HUES48 (cell line): ENCODE measurements around the gene PRKCE.
"Not testable (repeated sequence)": the region's sequence is repeated elsewhere in the genome, so short reads cannot be mapped to it uniquely, and the experiment has no call there.

Source experiments
- H3K27ac ChIP-seq: one replicate; pipeline ENCODE4 v1.7.0; 2013; ENCODE audit warnings: low read depth, low read length, inconsistent platforms
- H3K27me3 ChIP-seq: 2 replicates; pipeline ENCODE4 v1.6.1; 2013; ENCODE audit warnings: mild to moderate bottlenecking, low read length; ENCODE audit not compliant: control insufficient read depth, insufficient read depth
- H3K36me3 ChIP-seq: 2 replicates; pipeline ENCODE4 v1.6.1; 2013; ENCODE audit warnings: low read length; ENCODE audit not compliant: control insufficient read depth, insufficient read depth
- H3K4me1 ChIP-seq: 2 replicates; pipeline ENCODE4 v1.6.1; 2013; ENCODE audit warnings: mild to moderate bottlenecking, low read length; ENCODE audit not compliant: control insufficient read depth, insufficient read depth
- H3K4me3 ChIP-seq: 2 replicates; pipeline ENCODE4 v1.5.1; 2013; ENCODE audit warnings: mild to moderate bottlenecking, low read depth, low read length
- H3K9ac ChIP-seq: 2 replicates; pipeline ENCODE4 v1.6.1; 2013; ENCODE audit warnings: mild to moderate bottlenecking, low read depth, low read length, moderate library complexity
- H3K9me3 ChIP-seq: 2 replicates; pipeline ENCODE4 v1.6.1; 2013; ENCODE audit warnings: low read length; ENCODE audit not compliant: control insufficient read depth, insufficient read depth

Gene PRKCE

DNA sequence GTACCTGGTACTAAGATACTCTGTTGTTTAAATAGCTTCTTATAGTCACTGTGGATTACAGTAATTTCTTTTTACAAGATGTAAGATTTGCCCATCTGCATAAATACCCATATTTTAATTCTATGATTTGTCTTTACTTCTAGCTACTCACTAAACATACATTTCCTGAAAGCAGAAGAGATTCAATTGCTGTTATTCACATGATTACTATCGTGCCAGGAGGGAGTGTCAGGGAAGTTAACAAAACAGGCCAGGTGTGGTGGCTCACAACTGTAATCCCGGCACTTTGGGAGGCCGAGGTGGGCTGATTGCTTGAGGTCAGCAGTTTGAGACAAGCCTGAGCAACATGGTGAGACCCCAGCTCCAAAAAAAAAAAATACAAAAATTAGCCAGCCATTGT lies 33.8 kb downstream of the PRKCE start:
- Histone ChIP-seq H3K9me3 (no peaks in the 10 kb centered on the region), H3K4me1 (no peaks in the 10 kb centered on the region), H3K4me3 (no peak overlapping the region), H3K9ac (no peak overlapping the region), H3K27ac (no peak overlapping the region), H3K36me3 (no peaks in the 10 kb centered on the region), H3K27me3 (no peaks in the 10 kb centered on the region)

DNA sequence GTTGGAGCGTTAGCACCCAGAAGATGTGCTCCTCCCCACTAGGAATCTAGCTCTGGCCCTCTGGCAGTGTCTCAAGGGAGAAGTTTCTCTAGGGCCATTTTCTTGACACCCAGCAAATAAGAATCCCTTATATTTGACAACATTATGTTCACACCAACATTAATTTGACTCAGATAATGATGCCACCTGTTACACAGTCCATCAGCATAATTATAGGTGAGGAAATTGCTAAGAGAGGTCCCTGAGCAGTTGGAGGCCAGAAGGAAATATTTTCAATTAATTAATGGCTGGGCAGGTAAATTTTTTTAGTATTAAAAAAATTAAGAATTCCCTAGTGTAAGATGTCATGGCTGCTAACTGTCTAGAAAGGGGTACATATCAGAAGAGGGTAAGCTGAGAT lies 36.5 kb downstream of the PRKCE start:
- H3K9ac ChIP-seq = no peak overlapping the region
- H3K4me3 ChIP-seq = no peak overlapping the region

DNA sequence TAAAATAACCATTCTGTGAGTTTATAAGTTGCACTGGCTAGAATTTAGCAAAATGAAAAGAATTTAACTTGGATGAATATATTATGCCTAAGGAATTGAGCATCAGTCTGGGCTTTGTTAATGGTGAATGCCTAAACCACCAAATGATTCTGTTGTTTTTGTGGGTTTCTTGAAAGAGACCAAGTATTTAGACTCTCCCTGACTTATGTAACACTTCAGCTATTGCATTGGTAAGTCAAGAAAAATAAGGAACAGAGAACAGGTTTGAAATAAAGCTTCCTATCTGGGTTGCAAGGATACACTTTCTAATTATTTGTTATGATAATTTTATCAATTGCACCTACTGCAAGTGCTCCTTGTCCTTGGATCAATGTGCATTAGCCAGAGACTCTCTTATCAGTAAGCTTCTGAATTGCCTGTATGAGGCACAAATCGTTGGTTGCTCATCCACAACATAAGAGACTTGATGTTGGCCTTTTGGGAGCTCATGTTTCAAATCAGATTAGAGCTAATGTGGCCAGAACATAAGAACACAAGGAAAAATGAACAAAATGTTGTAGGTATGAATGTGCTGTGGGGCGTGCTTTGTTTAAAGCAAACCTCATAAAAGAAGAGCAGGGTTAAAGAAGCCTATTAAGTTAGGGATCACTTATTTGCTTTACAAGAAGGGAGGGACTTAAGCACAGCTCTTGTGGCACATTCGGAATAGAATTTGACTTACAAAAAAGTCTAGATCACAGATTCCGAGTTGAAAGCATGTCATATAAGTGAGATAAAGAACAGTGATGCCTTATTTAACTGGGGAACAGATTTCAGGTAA lies 37.2 kb downstream of the PRKCE start:
- Histone ChIP-seq H3K27me3 (no peaks in the 10 kb centered on the region), H3K27ac (no peak overlapping the region), H3K9me3 (no peaks in the 10 kb centered on the region), H3K36me3 (no peaks in the 10 kb centered on the region), H3K4me3 (no peak overlapping the region), H3K9ac (no peak overlapping the region), H3K4me1 (no peaks in the 10 kb centered on the region)

More for the DNA sequence above, 36.5 kb downstream of the PRKCE start:
- no peaks in the 10 kb centered on the region for H3K9me3 ChIP-seq
- H3K4me1 ChIP-seq = no peaks in the 10 kb centered on the region
- no peaks in the 10 kb centered on the region for H3K36me3 ChIP-seq
- no peaks in the 10 kb centered on the region for H3K27me3 ChIP-seq
- H3K27ac ChIP-seq = no peak overlapping the region

DNA sequence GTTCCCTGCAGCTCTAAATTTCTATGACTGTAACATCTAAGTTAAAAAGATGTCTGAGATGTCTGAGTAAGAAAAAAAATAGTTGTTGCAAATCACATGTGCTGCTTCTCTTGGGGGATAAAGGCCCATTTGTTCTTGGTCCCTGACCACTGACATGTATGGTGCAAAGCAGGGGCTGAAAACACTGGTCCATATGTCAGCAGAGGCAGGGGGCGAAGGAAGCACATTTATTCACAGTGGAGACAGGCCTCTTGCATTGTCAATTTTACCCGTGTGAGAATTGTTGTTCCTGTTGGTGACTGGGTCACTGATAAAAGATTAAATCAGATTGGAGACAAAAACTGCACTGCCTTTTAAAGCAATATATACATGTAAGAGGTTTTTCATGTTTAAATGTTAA lies 38.8 kb downstream of the PRKCE start:
- no peak overlapping the region for H3K4me3 ChIP-seq
- H3K4me1 ChIP-seq = no peaks in the 10 kb centered on the region
- no peaks in the 10 kb centered on the region for H3K27me3 ChIP-seq
- H3K9ac ChIP-seq = no peak overlapping the region
- H3K9me3 ChIP-seq = no peaks in the 10 kb centered on the region
- no peak overlapping the region for H3K27ac ChIP-seq
- no peaks in the 10 kb centered on the region for H3K36me3 ChIP-seq

DNA sequence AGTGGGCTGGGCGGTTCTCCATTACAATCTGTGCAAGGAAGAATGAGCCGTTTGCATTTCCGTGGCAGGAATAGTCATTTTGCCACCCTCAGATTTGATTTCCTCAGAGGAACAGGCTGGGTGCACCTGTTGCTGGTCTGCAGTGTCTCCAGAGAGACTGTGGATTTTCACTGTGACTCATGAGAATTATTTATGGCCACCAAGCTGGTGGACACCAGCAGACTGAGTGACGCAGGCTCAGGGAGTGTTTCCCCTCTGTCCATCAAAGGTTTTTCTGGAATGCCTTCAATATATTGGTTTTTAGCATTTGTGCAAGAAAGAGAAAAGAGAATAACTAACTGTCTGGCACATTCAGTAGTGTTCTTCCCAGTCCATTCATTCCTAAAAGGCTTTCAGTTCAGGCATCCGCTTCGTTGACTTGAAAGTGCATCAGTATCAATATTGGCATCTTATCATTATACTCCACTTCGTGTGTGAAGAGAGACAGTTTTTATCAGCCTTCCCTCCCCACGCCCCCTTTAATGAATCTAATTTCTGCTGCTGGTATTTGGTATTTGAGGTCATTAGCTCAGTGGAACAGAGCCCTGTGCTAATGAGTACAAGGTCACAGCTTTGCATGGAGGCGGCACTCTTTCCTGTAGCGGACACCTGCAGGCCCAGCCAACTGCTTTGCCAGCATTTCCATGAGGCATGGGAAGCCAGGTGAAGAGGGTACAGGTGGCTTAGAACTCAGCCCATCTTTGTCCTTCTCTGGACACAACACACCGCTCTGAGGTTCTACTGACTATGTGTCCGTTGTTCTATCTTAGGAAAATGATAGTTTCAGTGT lies 39.9 kb downstream of the PRKCE start:
- no peaks in the 10 kb centered on the region for H3K36me3 ChIP-seq
- H3K4me3 ChIP-seq = no peak overlapping the region
- H3K27ac ChIP-seq = no peak overlapping the region

DNA sequence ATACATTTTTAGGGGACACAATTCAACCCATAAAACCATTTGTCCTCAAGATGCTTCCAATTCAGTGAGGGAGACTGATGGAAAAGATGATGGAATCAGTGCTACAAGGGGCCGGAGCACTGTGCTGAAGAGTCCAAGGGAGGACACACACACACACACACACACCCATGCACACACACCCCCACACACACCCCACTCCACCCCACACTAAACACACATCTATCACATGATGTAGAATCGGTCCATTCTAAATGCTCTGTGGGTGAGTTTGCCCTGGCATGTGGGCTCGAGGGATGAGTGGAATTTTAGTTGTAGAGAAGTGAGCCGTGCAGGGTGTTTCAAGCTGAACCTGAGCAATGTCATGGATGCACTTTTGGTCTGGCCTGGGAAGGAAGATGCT lies 41.1 kb downstream of the PRKCE start:
- no peaks in the 10 kb centered on the region for H3K36me3 ChIP-seq
- H3K27ac ChIP-seq = no peak overlapping the region
- no peak overlapping the region for H3K9ac ChIP-seq
- no peak overlapping the region for H3K4me3 ChIP-seq
- no peaks in the 10 kb centered on the region for H3K9me3 ChIP-seq
- no peaks in the 10 kb centered on the region for H3K4me1 ChIP-seq
- no peaks in the 10 kb centered on the region for H3K27me3 ChIP-seq

More for the DNA sequence above, 39.9 kb downstream of the PRKCE start:
- Histone ChIP-seq H3K9me3 (no peaks in the 10 kb centered on the region), H3K4me1 (no peaks in the 10 kb centered on the region), H3K27me3 (no peaks in the 10 kb centered on the region), H3K9ac (no peak overlapping the region)

DNA sequence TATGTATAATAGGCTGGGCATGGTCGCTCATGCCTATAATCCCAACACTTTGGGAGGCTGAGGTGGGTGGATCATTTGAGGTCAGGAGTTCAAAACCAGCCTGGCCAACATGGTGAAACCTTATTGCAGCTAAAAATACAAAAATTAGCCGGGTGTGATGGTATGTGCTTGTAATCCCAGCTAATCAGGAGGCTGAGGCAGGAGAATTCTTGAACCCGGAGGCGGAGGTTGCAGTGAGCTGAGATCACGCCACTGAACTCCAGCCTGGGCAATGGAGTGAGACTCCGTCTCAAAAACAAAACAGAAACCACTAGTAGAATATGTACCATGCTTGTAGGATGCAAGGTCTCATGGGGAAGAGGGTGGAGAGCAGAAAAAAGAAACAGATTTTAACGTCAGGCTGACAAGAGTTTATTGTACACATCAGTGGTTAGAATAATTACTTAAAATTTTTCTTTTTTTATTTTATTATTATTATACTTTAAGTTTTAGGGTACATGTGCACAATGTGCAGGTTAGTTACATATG lies 44.1 kb downstream of the PRKCE start:
- H3K36me3 ChIP-seq, H3K4me3 ChIP-seq, H3K9me3 ChIP-seq, H3K27me3 ChIP-seq, H3K4me1 ChIP-seq, H3K9ac ChIP-seq, H3K27ac ChIP-seq: not testable (repeated sequence)

DNA sequence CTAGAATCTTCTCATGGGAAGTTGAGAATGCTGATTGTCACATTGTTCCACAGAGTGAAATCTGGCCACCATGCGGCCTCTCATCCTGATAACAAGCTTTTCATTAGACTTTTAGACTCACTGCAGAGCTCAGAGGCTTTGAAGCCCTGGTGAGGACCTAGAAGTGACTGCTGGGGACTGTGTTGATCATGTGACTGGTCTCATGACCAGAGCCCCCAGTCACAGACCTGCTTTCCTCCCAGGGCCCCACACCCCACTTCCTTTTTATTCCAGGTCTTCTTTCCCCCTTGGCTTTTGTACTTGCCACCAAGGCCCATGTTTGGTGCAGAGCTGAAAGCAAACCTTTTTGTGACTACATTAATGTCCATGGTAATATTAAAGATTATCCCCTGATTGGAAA lies 45.2 kb downstream of the PRKCE start:
- H3K4me3 ChIP-seq = no peak overlapping the region
- no peak overlapping the region for H3K9ac ChIP-seq
- H3K27me3 ChIP-seq = no peaks in the 10 kb centered on the region
- no peaks in the 10 kb centered on the region for H3K9me3 ChIP-seq
- no peaks in the 10 kb centered on the region for H3K36me3 ChIP-seq
- no peak overlapping the region for H3K27ac ChIP-seq
- no peaks in the 10 kb centered on the region for H3K4me1 ChIP-seq

DNA sequence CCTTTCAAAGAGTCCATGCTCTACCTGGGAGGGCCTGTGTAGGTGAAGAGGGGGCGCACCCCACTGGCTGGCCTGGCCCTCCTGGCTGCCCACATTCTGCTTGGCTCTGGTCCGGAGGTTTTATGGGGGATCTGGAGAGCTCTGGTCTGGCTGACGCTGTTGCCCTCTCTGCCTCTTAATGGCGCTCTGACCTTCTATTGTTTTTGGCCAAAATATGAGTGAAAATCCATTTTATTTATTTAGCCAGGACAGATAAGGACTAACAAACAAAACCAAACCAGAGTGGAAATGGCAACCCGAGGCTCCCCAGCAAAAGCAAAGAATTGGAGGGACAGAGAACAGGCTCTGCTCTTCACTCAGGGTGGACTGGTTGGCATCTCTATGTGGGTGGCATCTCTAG lies 45.7 kb downstream of the PRKCE start:
- Histone ChIP-seq H3K4me1 (no peaks in the 10 kb centered on the region), H3K27me3 (no peaks in the 10 kb centered on the region), H3K9ac (no peak overlapping the region)

DNA sequence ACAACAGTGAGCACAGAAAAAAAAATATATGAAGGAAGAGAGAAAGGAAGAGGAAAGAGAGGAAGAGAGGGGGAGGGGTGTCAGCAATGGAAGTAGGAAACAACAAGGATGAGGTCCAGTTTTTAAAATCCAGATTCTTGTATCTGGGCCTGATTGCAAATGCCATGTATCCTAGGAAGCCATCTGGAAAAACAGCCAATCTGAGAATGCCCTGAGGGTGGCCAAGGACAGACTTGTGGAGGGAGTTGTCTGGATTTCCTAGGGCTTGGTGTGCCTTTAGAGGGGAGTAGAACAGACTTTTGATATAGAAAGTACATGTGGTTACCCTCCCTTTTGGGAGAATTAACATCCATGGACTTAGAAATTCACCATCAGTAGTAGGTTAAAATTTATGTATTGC lies 47.1 kb downstream of the PRKCE start:
- no peak overlapping the region for H3K9ac ChIP-seq

More for the DNA sequence above, 45.7 kb downstream of the PRKCE start:
- Histone ChIP-seq H3K27ac (no peak overlapping the region), H3K36me3 (no peaks in the 10 kb centered on the region), H3K4me3 (no peak overlapping the region), H3K9me3 (no peaks in the 10 kb centered on the region)

More for the DNA sequence above, 47.1 kb downstream of the PRKCE start:
- Histone ChIP-seq H3K9me3 (no peaks in the 10 kb centered on the region), H3K27ac (no peak overlapping the region), H3K27me3 (no peaks in the 10 kb centered on the region), H3K36me3 (no peaks in the 10 kb centered on the region), H3K4me1 (no peaks in the 10 kb centered on the region), H3K4me3 (no peak overlapping the region)
